GM19467 (cell line): ENCODE measurements around the gene ROR2.

Experiments used
- ATAC-seq: cut with Tn5 transposase; IDR thresholded peaks from one replicate; pipeline ENCODE4 v1.9.1; 2021; ENCODE audit warnings: mild to moderate bottlenecking, moderate library complexity; ENCODE audit not compliant: unreplicated experiment

The ROR2 gene

GRCh38 chr9:91820126-91820750, 129.8 kb downstream of the ROR2 start:
- ATAC-seq: no peak

GRCh38 chr9:91818647-91819403, 131.2 kb downstream of the ROR2 start:
- no peak for ATAC-seq

- no peak for ATAC-seq
Measured at GRCh38 chr9:91818225-91818585, 131.8 kb downstream of the ROR2 start.

- ATAC-seq: no peak
Measured at GRCh38 chr9:91817493-91818224, 132.4 kb downstream of the ROR2 start.

GRCh38 chr9:91817106-91817492, 132.9 kb downstream of the ROR2 start:
- no peak for ATAC-seq

- no peak for ATAC-seq
Measured at GRCh38 chr9:91816356-91816755, 133.7 kb downstream of the ROR2 start.

GRCh38 chr9:91815896-91816295, 134.1 kb downstream of the ROR2 start:
- ATAC-seq: no peak

GRCh38 chr9:91814753-91815152, 135.3 kb downstream of the ROR2 start:
- no peak for ATAC-seq

GRCh38 chr9:91814201-91814600, 135.8 kb downstream of the ROR2 start:
- ATAC-seq: no peak

GRCh38 chr9:91813176-91813795, 136.7 kb downstream of the ROR2 start:
- no peak for ATAC-seq

- ATAC-seq: no peak
Measured at GRCh38 chr9:91812191-91812590, 137.8 kb downstream of the ROR2 start.

GRCh38 chr9:91811024-91811909, 138.8 kb downstream of the ROR2 start:
- ATAC-seq: no peak

- ATAC-seq: no peak
Measured at GRCh38 chr9:91810286-91810905, 139.6 kb downstream of the ROR2 start.

GRCh38 chr9:91809581-91810285, 140.3 kb downstream of the ROR2 start:
- ATAC-seq: no peak

- no peak for ATAC-seq
Measured at GRCh38 chr9:91807643-91808246, 142.3 kb downstream of the ROR2 start.

GRCh38 chr9:91805031-91805430, 145.0 kb downstream of the ROR2 start:
- ATAC-seq: no peak

GRCh38 chr9:91803970-91804752, 145.9 kb downstream of the ROR2 start:
- no peak for ATAC-seq
